ENCODE measurements around the gene MMP28.

MMP28 gene

GRCh38 chr17:35793257-35793656 lies 2.2 kb downstream of the MMP28 start:
- H3K4me1 Mint-ChIP-seq: peaks cover 7% of the 10 kb centered on the region
- no peaks in the 10 kb centered on the region for H3K9me3 Mint-ChIP-seq
- no peak overlapping the region for H3K4me3 Mint-ChIP-seq
- no peaks in the 10 kb centered on the region for H3K36me3 Mint-ChIP-seq (ENCODE audit: insufficient read depth)
- ATAC-seq (replicated peaks; ENCODE audit: extremely low read depth, poor library complexity, severe bottlenecking): no peak
- peaks cover 61% of the 10 kb centered on the region for H3K27me3 Mint-ChIP-seq
- DNase-seq (ENCODE audit: low spot score in 2 of 2): no peak
- H3K27ac Mint-ChIP-seq (ENCODE audit: low read depth): no peak overlapping the region

- no peak for ATAC-seq (replicated peaks; ENCODE audit: extremely low read depth, poor library complexity, severe bottlenecking)
- H3K36me3 Mint-ChIP-seq (ENCODE audit: insufficient read depth): no peaks in the 10 kb centered on the region
- peaks cover 47% of the 10 kb centered on the region for H3K27me3 Mint-ChIP-seq
- H3K4me1 Mint-ChIP-seq: peaks cover 7% of the 10 kb centered on the region
- no peaks in the 10 kb centered on the region for H3K9me3 Mint-ChIP-seq
- no peak for DNase-seq (ENCODE audit: low spot score in 2 of 2)
- no peak overlapping the region for H3K27ac Mint-ChIP-seq (ENCODE audit: low read depth)
- H3K4me3 Mint-ChIP-seq: no peak overlapping the region
Measured at GRCh38 chr17:35791681-35792350, 3.6 kb downstream of the MMP28 start.

GRCh38 chr17:35790841-35791240 lies 4.6 kb downstream of the MMP28 start:
- peaks cover 42% of the 10 kb centered on the region for H3K27me3 Mint-ChIP-seq
- H3K27ac Mint-ChIP-seq (ENCODE audit: low read depth): no peak overlapping the region
- DNase-seq (ENCODE audit: low spot score in 2 of 2) (no peak), ATAC-seq (replicated peaks; ENCODE audit: extremely low read depth, poor library complexity, severe bottlenecking) (no peak)
- H3K4me3 Mint-ChIP-seq: no peak overlapping the region
- H3K36me3 Mint-ChIP-seq (ENCODE audit: insufficient read depth): no peaks in the 10 kb centered on the region
- H3K9me3 Mint-ChIP-seq: no peaks in the 10 kb centered on the region
- peaks cover 4% of the 10 kb centered on the region for H3K4me1 Mint-ChIP-seq

GRCh38 chr17:35788477-35789368 lies 6.7 kb downstream of the MMP28 start:
- Mint-ChIP-seq H3K27me3 (peaks cover 27% of the 10 kb centered on the region), H3K4me1 (no peaks in the 10 kb centered on the region), H3K36me3 (ENCODE audit: insufficient read depth) (peaks cover 2% of the 10 kb centered on the region), H3K4me3 (no peak overlapping the region), H3K27ac (ENCODE audit: low read depth) (no peak overlapping the region), H3K9me3 (no peaks in the 10 kb centered on the region)
- ATAC-seq (replicated peaks; ENCODE audit: extremely low read depth, poor library complexity, severe bottlenecking) (no peak), DNase-seq (ENCODE audit: low spot score in 2 of 2) (no peak)

GRCh38 chr17:35786941-35787432 lies 8.5 kb downstream of the MMP28 start:
- no peaks in the 10 kb centered on the region for H3K4me1 Mint-ChIP-seq
- no peak overlapping the region for H3K27ac Mint-ChIP-seq (ENCODE audit: low read depth)
- ATAC-seq (replicated peaks; ENCODE audit: extremely low read depth, poor library complexity, severe bottlenecking) (no peak), DNase-seq (ENCODE audit: low spot score in 2 of 2) (no peak)
- H3K36me3 Mint-ChIP-seq (ENCODE audit: insufficient read depth): peaks cover 2% of the 10 kb centered on the region
- peaks cover 18% of the 10 kb centered on the region for H3K27me3 Mint-ChIP-seq
- no peak overlapping the region for H3K4me3 Mint-ChIP-seq
- no peaks in the 10 kb centered on the region for H3K9me3 Mint-ChIP-seq

- no peak for ATAC-seq (replicated peaks; ENCODE audit: extremely low read depth, poor library complexity, severe bottlenecking)
- H3K27me3 Mint-ChIP-seq: peaks cover 25% of the 10 kb centered on the region
Measured at GRCh38 chr17:35784895-35785294, 10.5 kb downstream of the MMP28 start.

GRCh38 chr17:35780950-35781349 lies 14.5 kb downstream of the MMP28 start:
- DNase-seq (ENCODE audit: low spot score in 2 of 2): no peak
- H3K36me3 Mint-ChIP-seq (ENCODE audit: insufficient read depth): peaks cover 2% of the 10 kb centered on the region
- no peak for ATAC-seq (replicated peaks; ENCODE audit: extremely low read depth, poor library complexity, severe bottlenecking)
- peaks cover 47% of the 10 kb centered on the region for H3K27me3 Mint-ChIP-seq
- H3K9me3 Mint-ChIP-seq: no peaks in the 10 kb centered on the region
- H3K4me3 Mint-ChIP-seq: no peak overlapping the region
- no peaks in the 10 kb centered on the region for H3K4me1 Mint-ChIP-seq
- no peak overlapping the region for H3K27ac Mint-ChIP-seq (ENCODE audit: low read depth)

More at GRCh38 chr17:35784895-35785294, 10.5 kb downstream of the MMP28 start:
- Mint-ChIP-seq H3K4me3 (no peak overlapping the region), H3K36me3 (ENCODE audit: insufficient read depth) (peaks cover 2% of the 10 kb centered on the region), H3K27ac (ENCODE audit: low read depth) (no peak overlapping the region), H3K9me3 (no peaks in the 10 kb centered on the region), H3K4me1 (no peaks in the 10 kb centered on the region)
- no peak for DNase-seq (ENCODE audit: low spot score in 2 of 2)

GRCh38 chr17:35778641-35779196 lies 16.7 kb downstream of the MMP28 start:
- Mint-ChIP-seq H3K27ac (ENCODE audit: low read depth) (no peak overlapping the region), H3K9me3 (no peaks in the 10 kb centered on the region), H3K36me3 (ENCODE audit: insufficient read depth) (no peaks in the 10 kb centered on the region), H3K27me3 (peaks cover 65% of the 10 kb centered on the region), H3K4me3 (no peak overlapping the region), H3K4me1 (no peaks in the 10 kb centered on the region)
- no peak for ATAC-seq (replicated peaks; ENCODE audit: extremely low read depth, poor library complexity, severe bottlenecking)
- DNase-seq (ENCODE audit: low spot score in 2 of 2): no peak

GRCh38 chr17:35775583-35775982 lies 19.9 kb downstream of the MMP28 start:
- no peak overlapping the region for H3K27ac Mint-ChIP-seq (ENCODE audit: low read depth)
- H3K36me3 Mint-ChIP-seq (ENCODE audit: insufficient read depth): no peaks in the 10 kb centered on the region
- no peaks in the 10 kb centered on the region for H3K9me3 Mint-ChIP-seq
- DNase-seq (ENCODE audit: low spot score in 2 of 2) (no peak), ATAC-seq (replicated peaks; ENCODE audit: extremely low read depth, poor library complexity, severe bottlenecking) (no peak)
- peaks cover 59% of the 10 kb centered on the region for H3K27me3 Mint-ChIP-seq
- no peaks in the 10 kb centered on the region for H3K4me1 Mint-ChIP-seq
- no peak overlapping the region for H3K4me3 Mint-ChIP-seq

- no peak overlapping the region for H3K4me3 Mint-ChIP-seq
- DNase-seq (ENCODE audit: low spot score in 2 of 2) (no peak), ATAC-seq (replicated peaks; ENCODE audit: extremely low read depth, poor library complexity, severe bottlenecking) (no peak)
- no peaks in the 10 kb centered on the region for H3K9me3 Mint-ChIP-seq
- no peaks in the 10 kb centered on the region for H3K36me3 Mint-ChIP-seq (ENCODE audit: insufficient read depth)
- no peak overlapping the region for H3K27ac Mint-ChIP-seq (ENCODE audit: low read depth)
- no peaks in the 10 kb centered on the region for H3K4me1 Mint-ChIP-seq
- H3K27me3 Mint-ChIP-seq: peaks cover 57% of the 10 kb centered on the region
Measured at GRCh38 chr17:35775039-35775438, 20.4 kb downstream of the MMP28 start.

GRCh38 chr17:35774499-35774898 lies 20.9 kb downstream of the MMP28 start:
- Mint-ChIP-seq H3K9me3 (no peaks in the 10 kb centered on the region), H3K4me1 (no peaks in the 10 kb centered on the region), H3K27me3 (peaks cover 59% of the 10 kb centered on the region), H3K27ac (ENCODE audit: low read depth) (no peak overlapping the region), H3K4me3 (no peak overlapping the region), H3K36me3 (ENCODE audit: insufficient read depth) (no peaks in the 10 kb centered on the region)
- no peak for ATAC-seq (replicated peaks; ENCODE audit: extremely low read depth, poor library complexity, severe bottlenecking)
- DNase-seq (ENCODE audit: low spot score in 2 of 2): no peak

GRCh38 chr17:35773679-35774425 lies 21.6 kb downstream of the MMP28 start:
- H3K4me3 Mint-ChIP-seq: no peak overlapping the region
- DNase-seq (ENCODE audit: low spot score in 2 of 2) (no peak), ATAC-seq (replicated peaks; ENCODE audit: extremely low read depth, poor library complexity, severe bottlenecking) (no peak)
- H3K27me3 Mint-ChIP-seq: peaks cover 58% of the 10 kb centered on the region
- H3K9me3 Mint-ChIP-seq: no peaks in the 10 kb centered on the region
- no peak overlapping the region for H3K27ac Mint-ChIP-seq (ENCODE audit: low read depth)
- no peaks in the 10 kb centered on the region for H3K36me3 Mint-ChIP-seq (ENCODE audit: insufficient read depth)
- no peaks in the 10 kb centered on the region for H3K4me1 Mint-ChIP-seq
